GM15510 (cell line): Measurements from ENCODE around the gene ATRX.

ENCODE experiments used
- POLR2A ChIP-seq: IDR thresholded peaks from 3 replicates; pipeline ENCODE4 v1.6.1; 2011; ENCODE audit warnings: borderline replicate concordance; ENCODE audit not compliant: insufficient read length; ENCODE audit errors: extremely low read depth

The ATRX gene

GRCh38 chrX:77564823-77565222 is 221.2 kb downstream of the ATRX start:
- no peak for TF ChIP-seq POLR2A

GRCh38 chrX:77561372-77561771 is 224.6 kb downstream of the ATRX start:
- no peak for TF ChIP-seq POLR2A

GRCh38 chrX:77556276-77556675 is 229.7 kb downstream of the ATRX start:
- TF ChIP-seq POLR2A, result no peak

- no peak for TF ChIP-seq POLR2A
These were observed 237.3 kb downstream of the ATRX start for GRCh38 chrX:77548751-77549150.

- no peak for TF ChIP-seq POLR2A
These were observed 258.0 kb downstream of the ATRX start for GRCh38 chrX:77528034-77528433.

GRCh38 chrX:77527233-77528001 is 258.6 kb downstream of the ATRX start:
- TF ChIP-seq POLR2A, result no peak

- TF ChIP-seq POLR2A, result no peak
These were observed 266.3 kb downstream of the ATRX start for GRCh38 chrX:77519765-77520164.

- no peak for TF ChIP-seq POLR2A
These were observed 271.8 kb downstream of the ATRX start for GRCh38 chrX:77514177-77514576.

GRCh38 chrX:77510007-77510406 is 276.0 kb downstream of the ATRX start:
- TF ChIP-seq POLR2A, result no peak

- no peak for TF ChIP-seq POLR2A
These were observed 280.8 kb downstream of the ATRX start for GRCh38 chrX:77505227-77505626.

- no peak for TF ChIP-seq POLR2A
These were observed 283.0 kb downstream of the ATRX start for GRCh38 chrX:77502951-77503525.

- TF ChIP-seq POLR2A, result no peak
These were observed 292.1 kb downstream of the ATRX start for GRCh38 chrX:77493677-77494553.

- no peak for TF ChIP-seq POLR2A
These were observed 302.0 kb downstream of the ATRX start for GRCh38 chrX:77484045-77484444.

GRCh38 chrX:77455437-77455836 is 330.6 kb downstream of the ATRX start:
- TF ChIP-seq POLR2A, result no peak
